ENCODE data around the gene PPP1R2B. TPM values are rescaled to one million over a fixed set of nuclear protein-coding genes. Genes with fewer than 3 reads are reported as not detected.
"Not testable (repeated sequence)": the region's sequence is repeated elsewhere in the genome, so short reads cannot be mapped to it uniquely, and the experiment has no call there.

Gene PPP1R2B
- not detected for total RNA-seq

DNA sequence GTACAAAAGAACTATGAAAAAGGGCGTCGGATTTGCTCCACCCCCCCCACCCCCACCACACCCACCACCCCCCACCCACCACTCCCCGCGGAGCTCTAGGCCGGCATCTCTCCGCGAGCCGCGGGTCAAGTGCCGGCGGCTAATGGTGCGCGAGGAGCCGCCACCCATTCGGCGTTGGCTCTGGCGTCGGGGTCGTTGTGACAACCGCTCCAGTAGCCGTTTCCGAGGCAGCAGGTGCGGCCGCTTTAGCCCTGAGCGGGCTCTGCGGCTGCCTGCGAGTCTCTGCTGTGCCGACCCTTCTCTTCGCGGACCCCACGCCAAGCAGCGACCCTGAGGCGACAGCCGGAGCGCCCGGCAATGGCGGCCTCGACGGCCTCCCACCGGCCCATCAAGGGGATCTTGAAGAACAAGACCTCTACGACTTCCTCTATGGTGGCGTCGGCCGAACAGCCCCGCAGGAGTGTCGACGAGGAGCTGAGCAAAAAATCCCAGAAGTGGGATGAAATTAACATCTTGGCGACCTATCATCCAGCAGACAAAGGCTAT lies at the start of gene PPP1R2B:
TSS of gene PPP1R2B (plus strand) at position 90 of the 546 bp plus-strand sequence. CDS start at position 358, 268 bp downstream.
- ATAC-seq, result no peak

- no peak for ATAC-seq
Measured at GRCh38 chr5:156800929-156801328, 49.2 kb upstream of the PPP1R2B start.

- no peak for ATAC-seq
Measured at GRCh38 chr5:156802501-156802900, 47.6 kb upstream of the PPP1R2B start.

DNA sequence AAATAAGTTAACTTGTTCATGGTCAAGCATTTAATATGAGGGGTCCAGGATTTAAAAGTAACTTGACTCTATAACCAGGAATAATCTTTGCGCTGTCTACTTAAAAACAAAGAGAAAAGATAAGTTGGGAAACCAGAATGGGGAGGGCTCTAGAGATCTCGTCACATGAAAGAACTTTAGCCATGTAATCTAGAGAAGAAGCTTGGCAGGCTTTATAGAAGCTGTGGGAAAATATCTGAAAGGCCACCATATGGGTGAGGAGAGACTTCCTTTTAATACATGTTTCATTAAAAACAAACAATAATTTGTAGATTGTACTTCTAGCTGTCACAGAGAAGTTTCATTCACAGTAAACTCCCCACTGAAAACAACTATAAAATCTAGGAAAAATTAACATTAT lies 46.7 kb upstream of the PPP1R2B start:
- ATAC-seq, result no peak

- ATAC-seq, result no peak
Measured at GRCh38 chr5:156812959-156813358, 37.1 kb upstream of the PPP1R2B start.

GRCh38 chr5:156815988-156816599 lies 34.0 kb upstream of the PPP1R2B start:
- ATAC-seq, result no peak

DNA sequence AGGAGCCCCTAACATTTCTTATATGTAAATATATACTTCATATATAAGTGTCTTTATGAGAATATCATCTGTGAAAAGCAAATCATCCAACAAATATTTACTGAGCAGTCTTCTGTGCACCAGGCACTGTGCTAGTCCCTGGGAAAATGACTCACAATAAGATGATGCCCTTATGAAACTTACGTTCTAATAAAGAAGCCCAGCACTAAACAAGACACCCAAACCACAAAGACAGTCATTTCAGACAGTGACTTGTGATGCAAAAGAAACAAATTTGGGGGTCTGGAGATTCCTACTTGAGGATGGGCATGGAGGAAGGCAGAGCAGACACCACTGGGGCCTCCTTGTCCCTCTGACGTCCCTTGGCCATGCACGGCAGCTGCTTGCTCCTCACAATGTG lies 30.6 kb upstream of the PPP1R2B start:
- ATAC-seq, result no peak

- no peak for ATAC-seq
Measured at GRCh38 chr5:156819967-156820581, 30.0 kb upstream of the PPP1R2B start.

GRCh38 chr5:156824241-156824640 lies 25.9 kb upstream of the PPP1R2B start:
- no peak for ATAC-seq

DNA sequence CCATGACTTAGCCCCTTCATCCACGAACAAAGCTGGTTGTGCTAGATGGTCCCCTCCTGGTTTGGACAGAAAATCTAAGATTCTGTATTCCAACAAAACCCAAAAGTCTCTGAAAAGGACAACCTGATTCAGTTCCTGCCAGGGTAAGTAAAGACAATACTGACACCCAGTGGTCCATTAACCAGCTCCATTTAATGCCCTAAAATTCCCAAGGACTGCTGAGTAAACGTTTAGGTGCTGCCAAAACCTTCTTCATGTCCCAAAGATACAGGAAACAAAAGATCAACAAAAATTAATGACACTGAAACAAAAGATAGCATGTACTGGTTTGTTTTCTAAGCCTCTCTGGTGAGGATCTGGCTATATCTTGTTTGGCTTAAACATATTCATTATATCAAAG lies 25.3 kb upstream of the PPP1R2B start:
- ATAC-seq, result no peak

- no peak for ATAC-seq
Measured at GRCh38 chr5:156825688-156826087, 24.4 kb upstream of the PPP1R2B start.

GRCh38 chr5:156826150-156826549 lies 23.9 kb upstream of the PPP1R2B start:
- ATAC-seq, result no peak

DNA sequence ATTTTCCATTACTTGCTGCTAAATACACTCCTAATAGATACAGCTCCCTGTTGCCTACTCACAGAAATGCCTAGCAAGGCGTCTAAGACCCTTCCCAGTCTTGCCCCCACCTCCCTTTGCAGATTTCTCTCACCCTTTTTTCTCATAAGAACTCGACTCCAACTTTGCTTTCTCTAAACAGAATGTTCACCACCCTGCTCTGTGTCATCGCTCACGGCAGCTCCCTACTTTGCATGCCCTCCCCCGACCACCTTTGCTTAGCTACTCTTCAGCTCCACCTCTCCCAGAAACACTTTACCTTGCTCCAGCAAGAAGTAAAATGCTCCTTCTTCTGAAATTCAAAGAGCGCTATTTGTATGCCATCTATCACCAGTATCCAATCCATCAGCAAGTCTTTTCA lies 15.2 kb upstream of the PPP1R2B start:
- no peak for ATAC-seq

- ATAC-seq, result no peak
Measured at GRCh38 chr5:156835905-156836304, 14.2 kb upstream of the PPP1R2B start.

DNA sequence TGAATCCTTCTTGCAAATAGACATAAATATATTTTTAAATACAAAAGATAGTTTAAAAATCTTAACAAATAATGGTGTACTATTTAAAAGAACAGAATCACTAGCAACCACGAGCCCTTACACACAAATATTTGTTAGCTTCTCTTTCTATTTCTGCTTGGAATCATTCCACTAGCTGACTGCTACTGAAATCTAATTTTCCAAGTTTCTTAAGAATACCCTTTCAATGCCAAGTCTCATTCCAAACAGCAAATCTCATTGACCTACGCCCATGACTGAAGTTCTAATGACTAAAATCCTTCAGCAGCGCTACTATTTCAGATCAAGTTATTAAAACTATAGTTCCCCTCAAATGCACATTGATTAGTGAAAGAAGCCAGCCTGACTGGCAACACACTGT lies 13.2 kb upstream of the PPP1R2B start:
- no peak for ATAC-seq

GRCh38 chr5:156838961-156839360 lies 11.1 kb upstream of the PPP1R2B start:
- no peak for ATAC-seq

DNA sequence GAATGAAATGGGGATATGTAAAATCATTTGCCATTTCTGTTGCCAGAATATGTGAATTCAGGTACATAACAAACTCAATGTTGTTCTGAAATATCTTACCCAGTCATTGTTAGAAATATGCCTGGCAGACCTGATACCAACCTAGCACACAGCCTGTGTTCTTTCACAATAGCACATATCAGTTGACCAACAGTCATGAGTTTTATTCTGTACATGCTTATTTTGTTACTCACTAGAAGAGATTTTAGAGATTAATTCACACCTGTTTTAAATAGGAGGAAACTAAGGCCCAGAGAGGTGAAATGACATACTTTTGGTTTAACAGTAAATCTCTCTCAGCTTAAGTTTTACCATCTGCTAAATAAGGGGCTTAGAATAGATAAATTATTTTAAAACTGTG lies 8.4 kb upstream of the PPP1R2B start:
- ATAC-seq, result no peak

DNA sequence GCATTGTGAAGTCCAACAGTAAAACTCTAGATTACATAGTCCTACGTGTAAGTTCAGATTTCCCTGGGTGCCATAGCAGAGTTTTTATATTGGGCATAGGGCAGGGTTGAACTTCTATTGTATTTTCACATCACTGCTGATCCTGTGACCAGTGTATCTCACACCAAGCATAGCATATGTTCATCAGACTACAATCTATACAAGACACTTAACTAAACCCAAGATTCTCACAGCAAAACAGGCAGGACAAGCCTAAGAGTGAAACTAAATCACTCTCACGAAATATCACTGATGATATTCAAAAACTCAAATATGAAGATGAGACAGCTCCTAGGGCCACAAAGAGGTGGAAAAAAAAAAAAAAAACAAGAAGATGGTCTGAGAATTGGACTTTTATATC lies 3.2 kb upstream of the PPP1R2B start:
- no peak for ATAC-seq

- ATAC-seq, result not testable (repeated sequence)
Measured at GRCh38 chr5:156848447-156848846, 1.6 kb upstream of the PPP1R2B start.

- no peak for ATAC-seq
Measured at GRCh38 chr5:156851880-156852279, 1.8 kb downstream of the PPP1R2B start.

DNA sequence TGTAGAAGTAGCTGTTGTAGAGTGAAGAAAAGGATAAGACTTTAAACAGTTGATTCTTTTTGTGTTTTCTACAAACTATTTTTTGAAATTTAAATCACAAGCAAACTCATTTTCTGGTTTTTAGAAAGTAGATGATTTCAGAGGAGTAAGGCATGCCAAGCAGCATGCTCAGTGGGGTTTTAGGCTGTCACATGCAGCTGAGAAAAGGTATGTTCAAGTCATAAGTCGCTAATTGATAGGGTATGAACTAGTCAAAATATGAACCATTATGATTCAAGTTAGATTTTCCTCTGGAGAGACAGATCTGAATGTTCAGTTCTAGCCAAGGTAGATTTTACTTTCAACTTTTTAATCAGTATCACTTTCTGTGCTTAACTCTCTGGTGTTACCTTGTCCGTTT lies 3.0 kb downstream of the PPP1R2B start:
- not testable (repeated sequence) for ATAC-seq

DNA sequence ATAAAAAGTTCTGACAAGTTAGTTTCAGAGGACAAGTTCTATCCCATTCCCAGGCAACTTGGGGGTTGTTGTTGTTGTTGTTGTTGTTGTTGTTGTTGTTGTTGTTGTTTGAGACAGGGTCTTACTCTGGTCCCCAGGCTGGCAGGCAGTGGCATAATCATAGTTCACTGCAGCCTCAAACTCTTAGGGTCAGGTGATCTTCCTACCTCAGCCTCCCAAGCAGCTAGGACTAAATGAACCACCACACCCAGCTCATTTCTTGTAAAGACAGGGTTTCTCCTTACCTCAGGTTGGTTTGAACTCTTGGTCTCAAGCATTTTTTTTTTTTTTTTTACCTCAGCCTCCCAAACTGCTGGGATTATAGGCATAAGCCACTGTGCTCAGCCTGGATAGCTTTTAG lies 15.3 kb downstream of the PPP1R2B start:
- ATAC-seq, result no peak

- ATAC-seq, result no peak
Measured at GRCh38 chr5:156870498-156870839, 20.4 kb downstream of the PPP1R2B start.

DNA sequence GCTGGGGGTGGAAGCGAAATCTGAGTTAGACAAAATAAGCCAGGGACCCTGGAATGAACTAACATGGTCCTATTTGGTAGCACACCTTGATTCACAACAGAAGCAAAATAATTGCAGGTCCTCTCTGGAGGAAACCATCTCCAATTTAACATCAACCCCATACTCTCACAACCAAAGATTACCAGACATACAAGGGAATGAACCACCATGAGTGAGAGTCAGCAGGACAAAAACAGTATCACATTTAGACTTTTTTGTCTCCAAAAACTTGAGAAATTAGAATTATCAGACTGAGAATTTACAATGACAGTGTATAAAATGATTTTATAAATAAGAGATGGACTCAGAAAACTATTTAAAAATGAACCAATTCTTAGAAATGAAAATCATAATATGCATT lies 21.1 kb downstream of the PPP1R2B start:
- no peak for ATAC-seq
